Right lobe of liver (tissue), 4 donors: Measurements from ENCODE around the gene PSMD5.

Source experiments
- POLR2A ChIP-seq: fragments of 450-650 bp; IDR thresholded peaks from one replicate; pipeline ENCODE4 v1.6.1; 2017; ENCODE audit warnings: antibody characterized with exemption, mild to moderate bottlenecking
- TF ChIP-seq, protein P1 (sequence below), 4 donors: fragments of 200-600 bp in 3 of 4; fragments of 450-650 bp in 1 of 4; IDR thresholded peaks; one replicate each; pipeline versions ENCODE4 v1.5.1 to v1.8.0; 2016 to 2022; ENCODE audit warnings: antibody characterized with exemption in 4 of 4, mild to moderate bottlenecking in 2 of 4
- donor health status: DM: no; HTN: no; CAD: no.
- donor health status: DM: no; HTN: no; CAD: no.
- donor health status: DM: no; HTN: yes; CAD: no.

DNA sequence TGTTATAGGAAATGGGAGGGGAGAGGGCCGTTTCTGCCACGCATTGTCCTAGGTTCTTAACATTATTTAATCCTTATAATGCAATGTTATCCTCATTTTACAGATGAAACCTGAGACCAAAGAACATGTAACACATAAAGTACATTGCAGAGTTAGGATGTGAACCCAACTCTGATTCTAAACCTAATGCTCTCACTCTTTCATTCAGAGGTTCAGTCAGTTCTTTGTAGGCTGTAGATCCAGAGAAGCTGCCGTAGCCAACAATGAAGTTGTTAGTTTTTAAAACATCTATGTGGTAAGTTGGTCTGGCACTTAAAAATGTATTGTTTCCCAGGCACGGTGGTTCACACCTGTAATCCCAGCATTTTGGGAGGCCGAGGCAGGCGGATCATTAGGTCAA lies 10.5 kb upstream of the PSMD5 start:
- TF ChIP-seq, protein P1, sequence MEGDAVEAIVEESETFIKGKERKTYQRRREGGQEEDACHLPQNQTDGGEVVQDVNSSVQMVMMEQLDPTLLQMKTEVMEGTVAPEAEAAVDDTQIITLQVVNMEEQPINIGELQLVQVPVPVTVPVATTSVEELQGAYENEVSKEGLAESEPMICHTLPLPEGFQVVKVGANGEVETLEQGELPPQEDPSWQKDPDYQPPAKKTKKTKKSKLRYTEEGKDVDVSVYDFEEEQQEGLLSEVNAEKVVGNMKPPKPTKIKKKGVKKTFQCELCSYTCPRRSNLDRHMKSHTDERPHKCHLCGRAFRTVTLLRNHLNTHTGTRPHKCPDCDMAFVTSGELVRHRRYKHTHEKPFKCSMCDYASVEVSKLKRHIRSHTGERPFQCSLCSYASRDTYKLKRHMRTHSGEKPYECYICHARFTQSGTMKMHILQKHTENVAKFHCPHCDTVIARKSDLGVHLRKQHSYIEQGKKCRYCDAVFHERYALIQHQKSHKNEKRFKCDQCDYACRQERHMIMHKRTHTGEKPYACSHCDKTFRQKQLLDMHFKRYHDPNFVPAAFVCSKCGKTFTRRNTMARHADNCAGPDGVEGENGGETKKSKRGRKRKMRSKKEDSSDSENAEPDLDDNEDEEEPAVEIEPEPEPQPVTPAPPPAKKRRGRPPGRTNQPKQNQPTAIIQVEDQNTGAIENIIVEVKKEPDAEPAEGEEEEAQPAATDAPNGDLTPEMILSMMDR (IDR thresholded peaks at IDR 0.05): no peak
- TF ChIP-seq POLR2A: no peak
